SW480 (cell line): ENCODE measurements around the gene DELE1.
"Not testable (repeated sequence)": the region's sequence is repeated elsewhere in the genome, so short reads cannot be mapped to it uniquely, and the experiment has no call there.

Source experiments
- DNase-seq: peaks from one replicate; pipeline ENCODE4 v3.0.0-alpha.2; 2016; ENCODE audit warnings: low spot score

DELE1 gene

GRCh38 chr5:141922827-141923447 lies 734 bp upstream of the DELE1 start:
- DNase-seq: not testable (repeated sequence)

- DNase-seq: no peak
Measured at GRCh38 chr5:141926434-141926833, 2.8 kb downstream of the DELE1 start.

GRCh38 chr5:141928051-141928450 lies 4.4 kb downstream of the DELE1 start:
- no peak for DNase-seq

- DNase-seq: no peak
Measured at GRCh38 chr5:141929398-141930058, 5.9 kb downstream of the DELE1 start.

GRCh38 chr5:141931694-141932093 lies 8.0 kb downstream of the DELE1 start:
- DNase-seq: no peak

- no peak for DNase-seq
Measured at GRCh38 chr5:141933151-141933550, 9.5 kb downstream of the DELE1 start.

GRCh38 chr5:141934099-141934844 lies 10.6 kb downstream of the DELE1 start:
- no peak for DNase-seq

GRCh38 chr5:141935538-141935937 lies 11.9 kb downstream of the DELE1 start:
- DNase-seq: no peak

GRCh38 chr5:141940695-141941271 lies 17.1 kb downstream of the DELE1 start:
- DNase-seq: no peak

- peak; percentile 60 for DNase-seq
Measured at GRCh38 chr5:141941307-141941706, 17.6 kb downstream of the DELE1 start.

- no peak for DNase-seq
Measured at GRCh38 chr5:141941779-141942178, 18.1 kb downstream of the DELE1 start.

- DNase-seq: no peak
Measured at GRCh38 chr5:141942185-141942857, 18.6 kb downstream of the DELE1 start.

GRCh38 chr5:141944076-141944475 lies 20.4 kb downstream of the DELE1 start:
- no peak for DNase-seq

GRCh38 chr5:141945511-141946051 lies 21.9 kb downstream of the DELE1 start:
- no peak for DNase-seq

GRCh38 chr5:141947316-141947715 lies 23.6 kb downstream of the DELE1 start:
- no peak for DNase-seq

- DNase-seq: no peak
Measured at GRCh38 chr5:141948812-141949211, 25.1 kb downstream of the DELE1 start.

- no peak for DNase-seq
Measured at GRCh38 chr5:141949511-141949910, 25.8 kb downstream of the DELE1 start.

- no peak for DNase-seq
Measured at GRCh38 chr5:141950207-141951005, 26.7 kb downstream of the DELE1 start.

GRCh38 chr5:141951332-141951781 lies 27.7 kb downstream of the DELE1 start:
- no peak for DNase-seq

GRCh38 chr5:141952020-141952419 lies 28.3 kb downstream of the DELE1 start:
- no peak for DNase-seq

GRCh38 chr5:141954194-141954593 lies 30.5 kb downstream of the DELE1 start:
- no peak for DNase-seq
